CD4-positive, alpha-beta T cell treated with Interleukin-4 for 4 hours (primary cell): Measurements from ENCODE around the gene TLK1.
A peak's percentile ranks its signal among the peaks of the same experiment; 100 is the strongest.

ENCODE experiments used
- DNase-seq: peaks from one replicate; pipeline ENCODE4 v3.0.0-alpha.2; 2020

TLK1 gene

DNA sequence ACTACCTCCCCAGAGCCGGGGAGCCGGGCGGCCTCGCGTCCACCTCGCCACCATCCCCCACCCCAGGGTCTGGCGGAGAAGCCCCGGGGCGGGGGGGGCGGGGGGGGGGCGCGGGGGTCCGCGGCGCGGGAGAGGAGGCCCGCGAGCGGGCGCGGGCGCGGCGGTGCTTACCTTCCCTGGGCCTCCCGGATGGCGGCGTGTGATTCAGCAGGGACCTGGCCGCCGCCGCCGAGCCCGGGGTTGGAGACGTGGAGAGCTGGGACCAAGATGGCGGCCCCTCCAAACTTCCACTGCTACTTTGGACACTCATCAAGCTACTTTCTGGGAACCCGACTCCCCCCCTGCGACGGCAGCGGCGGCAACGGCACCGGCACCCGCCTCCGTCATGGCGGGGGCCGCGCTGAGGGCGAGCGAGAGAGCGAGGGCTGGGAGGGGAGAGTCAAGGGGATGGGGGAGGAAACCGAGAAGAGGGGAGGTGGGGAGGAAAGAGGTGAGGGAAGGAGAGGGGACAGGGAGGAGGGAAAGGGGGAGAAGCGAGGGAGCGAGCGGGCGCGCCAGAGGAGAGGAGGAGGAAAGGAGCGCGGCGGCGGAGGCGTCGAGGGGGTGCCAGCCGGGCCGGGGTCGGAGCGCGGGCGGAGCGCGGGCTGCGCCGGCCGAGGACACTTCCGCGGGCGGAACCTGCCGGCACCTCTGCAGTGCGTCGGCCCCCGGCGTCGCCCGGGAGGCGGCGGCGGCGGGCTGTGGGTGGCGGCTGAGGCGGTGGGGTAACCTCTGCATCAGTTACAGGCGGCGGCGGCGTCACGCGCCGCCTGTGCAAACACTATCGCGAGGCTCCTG lies at the start of gene TLK1:
Gene TLK1, minus strand, starts transcription at position 775 of the 837 bp plus-strand sequence. Its CDS starts 465 bp downstream, at position 310.
- DNase-seq, result peak; percentile 58

DNA sequence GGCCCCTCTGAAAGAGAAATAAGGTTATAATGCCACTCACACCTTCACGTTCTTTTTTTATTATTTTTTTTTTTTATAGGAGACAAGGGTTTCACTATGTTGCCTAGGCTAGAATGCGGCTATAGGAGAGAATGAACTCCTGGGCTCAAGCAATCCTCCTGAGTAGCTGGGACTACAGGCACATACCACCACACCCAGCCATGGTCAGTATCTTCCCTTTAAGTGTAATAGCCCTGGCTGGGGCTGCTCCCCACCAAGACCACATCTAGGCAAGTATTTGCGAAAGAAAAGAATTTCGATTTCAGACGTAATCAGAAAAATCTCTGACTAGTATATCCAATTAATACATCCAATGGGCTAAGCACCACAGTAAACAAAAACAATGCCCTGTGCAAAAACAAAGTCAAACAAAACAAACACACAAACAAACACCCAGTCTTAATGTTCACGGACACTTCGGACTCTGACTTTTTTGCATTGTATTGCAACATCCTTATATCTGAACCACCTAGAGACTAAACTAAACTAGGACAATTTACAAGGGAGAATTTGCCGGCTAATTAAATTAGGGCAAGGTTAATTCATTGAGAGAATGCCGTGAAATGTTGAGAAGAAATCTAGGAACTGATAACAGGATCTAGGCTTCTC lies 49.6 kb upstream of the TLK1 start:
- DNase-seq, result no peak

DNA sequence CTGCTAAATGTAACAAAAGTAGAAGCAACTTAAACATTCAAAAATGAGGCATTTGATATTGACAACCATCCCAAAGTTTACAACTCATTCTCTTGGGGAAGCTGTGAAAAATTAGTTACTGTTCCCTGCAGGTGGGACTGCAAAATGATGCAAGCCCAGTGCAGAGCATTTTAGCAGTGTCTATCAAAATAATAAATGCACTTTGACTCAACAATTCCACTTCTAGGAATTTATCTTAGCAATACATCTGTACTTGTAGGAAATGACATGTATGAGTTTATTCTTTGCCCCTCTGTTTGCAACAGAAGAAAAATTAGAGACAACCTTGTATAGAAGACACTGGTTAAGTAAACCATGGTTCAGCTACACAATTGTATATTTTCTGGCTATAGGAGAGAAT lies 48.0 kb upstream of the TLK1 start:
- no peak for DNase-seq

DNA sequence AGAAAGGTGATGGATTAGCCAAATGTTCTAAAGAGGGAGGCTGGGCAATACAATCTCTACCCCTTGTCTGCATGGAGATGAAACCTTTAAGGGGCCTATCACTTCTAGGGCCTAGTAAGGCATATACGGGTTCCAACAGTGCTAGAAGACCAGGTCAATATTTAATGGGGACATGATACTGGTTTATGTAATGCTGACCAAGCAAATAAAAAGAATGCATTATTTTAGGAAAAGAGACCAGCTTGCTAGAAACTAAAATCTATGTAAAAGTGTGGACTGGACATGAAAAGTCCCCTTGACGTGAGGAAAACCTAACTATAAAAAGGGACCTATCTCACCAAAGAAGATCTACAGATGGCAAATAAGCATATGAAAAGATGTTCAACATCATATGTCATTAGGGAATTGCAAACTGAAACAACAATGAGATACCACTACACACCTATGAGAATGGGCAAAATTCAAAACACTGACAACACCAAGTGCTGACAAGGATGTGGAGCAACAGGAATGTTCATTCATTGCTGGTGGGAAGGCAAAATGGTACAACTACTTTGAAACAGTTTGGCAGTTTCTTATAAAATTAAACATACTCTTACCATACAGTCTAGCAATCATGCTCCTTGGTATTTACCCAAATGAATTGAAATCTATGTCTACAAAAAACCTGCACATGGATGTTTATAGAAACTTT lies 45.9 kb upstream of the TLK1 start:
- no peak for DNase-seq

DNA sequence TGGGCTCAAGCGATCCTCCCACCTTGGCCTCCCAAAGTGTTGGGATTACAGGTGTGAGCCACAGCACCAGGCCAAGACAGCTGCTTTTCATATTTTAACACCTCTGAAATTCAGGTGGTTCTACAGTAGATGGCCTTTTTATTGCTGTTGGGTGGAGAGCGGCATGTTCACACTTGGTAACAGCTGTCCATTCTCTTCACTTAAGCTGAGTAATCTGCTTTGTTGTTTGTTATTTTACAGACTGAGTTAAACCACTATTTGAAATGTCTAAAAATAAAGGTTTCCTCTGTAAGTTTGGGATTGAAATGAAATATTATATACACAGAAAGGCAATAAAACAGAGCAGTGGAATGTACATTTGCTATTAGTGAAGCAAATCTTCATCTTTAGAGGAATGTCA lies 44.9 kb upstream of the TLK1 start:
- DNase-seq, result no peak

DNA sequence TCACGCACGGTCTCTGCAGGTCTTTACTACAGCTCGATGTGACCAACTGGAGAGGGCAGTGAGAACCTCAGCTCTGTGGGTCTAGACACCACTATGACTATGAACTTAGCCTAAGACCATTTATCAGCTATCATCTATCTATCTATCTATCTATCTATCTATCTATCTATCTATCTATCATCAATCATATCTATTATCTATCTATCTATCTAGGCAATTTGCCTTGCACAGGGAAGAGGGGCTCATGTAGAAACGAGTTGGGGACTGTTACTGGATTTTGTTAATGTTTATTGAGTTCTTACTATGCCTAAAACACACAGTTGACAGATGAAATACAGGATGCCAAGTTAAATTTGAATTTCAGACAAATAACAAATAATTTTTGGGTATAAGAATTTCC lies 41.1 kb upstream of the TLK1 start:
- no peak for DNase-seq

DNA sequence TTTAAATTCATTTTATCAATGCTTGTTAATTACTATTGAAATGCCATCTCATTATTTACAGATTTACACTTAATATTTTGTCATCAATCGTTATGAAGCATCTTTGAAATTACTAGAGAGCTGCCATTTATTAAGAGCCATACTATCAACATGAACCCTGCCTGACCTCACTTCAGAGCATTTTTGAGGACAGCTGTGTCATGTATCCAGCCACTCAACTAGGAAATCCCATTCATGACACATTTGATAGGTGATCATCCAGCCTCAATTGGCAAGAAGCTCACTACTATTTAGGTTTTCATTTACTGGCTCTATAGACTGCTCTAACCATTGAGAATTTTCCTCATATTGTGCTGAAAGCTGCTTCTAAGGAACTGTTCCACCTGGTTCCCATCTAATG lies 40.6 kb upstream of the TLK1 start:
- DNase-seq, result no peak

DNA sequence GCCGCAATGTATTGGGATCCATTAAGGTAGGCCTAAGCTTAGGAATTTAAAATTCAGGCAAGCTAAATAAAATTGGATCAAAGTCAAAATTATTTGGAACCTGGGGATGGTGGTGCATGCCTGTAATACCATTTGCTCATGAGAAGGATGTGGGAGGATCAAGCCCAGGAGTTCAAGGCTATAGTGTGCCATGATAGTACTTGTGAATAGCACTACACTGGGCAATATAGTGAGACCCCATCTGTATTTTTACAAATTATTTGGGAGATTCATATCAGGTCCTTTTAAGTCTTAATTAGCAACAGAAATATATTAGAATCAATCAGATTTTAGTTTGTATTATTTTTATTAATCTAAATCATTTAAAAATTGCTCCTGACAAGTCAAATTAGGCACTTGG lies 39.8 kb upstream of the TLK1 start:
- no peak for DNase-seq

DNA sequence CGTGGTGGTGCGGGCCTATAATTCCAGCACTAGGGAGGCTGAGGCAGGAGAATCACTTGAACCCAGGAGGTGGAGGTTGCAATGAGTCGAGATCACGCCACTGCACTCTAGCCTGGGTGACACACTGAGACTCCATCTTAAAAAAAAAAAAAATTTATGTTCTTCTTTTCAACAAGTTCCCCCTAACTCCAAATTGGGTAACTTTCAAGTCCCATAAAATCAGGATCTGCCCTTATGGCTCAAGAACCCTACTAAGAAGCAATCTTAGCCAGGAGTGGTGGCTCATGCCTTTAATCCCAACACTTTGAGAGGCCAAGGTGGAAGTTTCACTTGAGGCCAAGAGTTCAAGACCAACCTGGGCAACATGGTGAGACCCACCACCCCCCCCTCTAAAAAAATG lies 30.3 kb upstream of the TLK1 start:
- no peak for DNase-seq

DNA sequence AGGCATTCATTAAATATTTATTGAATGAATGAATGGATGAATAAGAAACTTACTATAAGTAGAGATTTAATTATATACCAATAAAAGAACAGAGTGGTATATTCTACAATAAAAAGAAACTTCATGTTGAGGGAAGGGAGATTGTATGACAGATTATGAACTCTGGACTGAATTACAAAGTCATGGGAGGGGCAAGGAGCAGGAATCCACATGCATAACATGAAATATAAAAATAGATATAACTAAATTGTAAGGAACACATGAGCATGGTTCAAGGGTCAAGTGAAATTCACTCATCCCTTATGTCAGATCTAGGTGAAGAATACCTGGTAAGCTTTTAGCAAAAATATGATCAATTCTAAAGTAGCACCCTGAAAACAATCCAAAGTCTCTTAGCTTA lies 27.1 kb upstream of the TLK1 start:
- DNase-seq, result no peak

DNA sequence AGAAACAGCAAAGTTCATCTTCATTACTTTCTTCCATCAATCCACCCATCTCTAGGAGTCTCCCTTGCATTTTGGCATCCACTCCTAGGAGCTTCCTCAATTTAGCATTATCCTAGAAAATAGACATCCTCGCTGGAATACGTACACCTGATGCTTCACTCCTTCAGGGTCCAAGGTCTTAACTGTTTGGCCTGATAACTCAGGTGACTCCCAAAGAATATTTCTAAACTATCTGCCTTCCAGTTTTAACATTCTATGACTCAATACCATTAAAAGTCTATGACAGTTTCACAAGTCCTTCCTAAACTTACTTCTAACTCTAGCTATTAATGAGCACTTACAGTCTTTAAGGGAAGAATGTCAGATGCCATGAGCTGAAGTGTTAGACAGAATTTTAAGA lies 26.5 kb upstream of the TLK1 start:
- no peak for DNase-seq

DNA sequence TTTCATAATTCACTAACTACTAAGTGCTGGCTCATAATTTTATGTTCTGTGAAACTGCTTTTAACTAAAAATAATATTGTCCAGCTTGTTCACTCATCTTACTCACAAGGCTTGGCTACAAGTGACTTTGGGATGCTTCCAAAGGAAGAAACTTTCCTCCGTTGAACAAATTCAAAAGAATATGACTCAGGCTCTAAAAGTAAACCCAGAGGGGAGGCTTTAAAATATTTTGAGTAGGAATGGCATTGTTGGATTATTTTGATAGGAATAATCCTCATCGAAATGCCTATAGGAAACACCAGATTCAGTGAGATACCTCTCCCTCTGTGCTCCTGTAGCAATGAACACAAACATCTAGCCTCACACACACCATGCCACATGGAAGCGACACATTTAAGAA lies 25.2 kb upstream of the TLK1 start:
- DNase-seq, result no peak

DNA sequence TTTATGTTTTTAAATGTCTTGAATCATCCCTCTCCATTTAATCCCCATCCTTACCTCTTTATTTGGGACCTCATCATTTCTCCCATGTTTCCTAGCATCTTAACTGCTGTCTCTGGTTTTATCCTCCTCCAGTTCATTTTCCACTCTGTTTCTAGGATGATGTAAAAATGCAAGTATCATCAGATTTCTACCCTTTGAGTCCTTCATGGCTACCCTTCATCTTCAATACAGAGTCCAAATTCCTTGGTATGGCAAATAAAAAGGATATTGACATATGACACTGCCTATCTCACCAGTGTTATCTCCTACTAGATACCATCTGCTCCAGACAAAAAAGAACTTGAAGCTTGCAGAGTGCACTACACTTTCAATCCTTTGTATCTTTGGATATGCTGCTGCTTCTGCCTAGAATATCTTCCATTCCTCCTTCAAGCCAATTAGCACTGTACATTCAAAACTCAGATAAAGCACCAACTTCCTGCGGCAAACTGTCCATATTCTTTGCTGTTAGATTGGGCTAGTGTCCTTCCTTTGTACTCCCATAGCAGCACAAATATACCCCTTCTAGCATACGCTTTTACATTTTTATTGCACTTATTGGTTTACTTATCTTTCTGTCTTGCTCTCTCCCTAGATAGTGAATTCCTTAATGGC lies 24.6 kb upstream of the TLK1 start:
- DNase-seq, result no peak

DNA sequence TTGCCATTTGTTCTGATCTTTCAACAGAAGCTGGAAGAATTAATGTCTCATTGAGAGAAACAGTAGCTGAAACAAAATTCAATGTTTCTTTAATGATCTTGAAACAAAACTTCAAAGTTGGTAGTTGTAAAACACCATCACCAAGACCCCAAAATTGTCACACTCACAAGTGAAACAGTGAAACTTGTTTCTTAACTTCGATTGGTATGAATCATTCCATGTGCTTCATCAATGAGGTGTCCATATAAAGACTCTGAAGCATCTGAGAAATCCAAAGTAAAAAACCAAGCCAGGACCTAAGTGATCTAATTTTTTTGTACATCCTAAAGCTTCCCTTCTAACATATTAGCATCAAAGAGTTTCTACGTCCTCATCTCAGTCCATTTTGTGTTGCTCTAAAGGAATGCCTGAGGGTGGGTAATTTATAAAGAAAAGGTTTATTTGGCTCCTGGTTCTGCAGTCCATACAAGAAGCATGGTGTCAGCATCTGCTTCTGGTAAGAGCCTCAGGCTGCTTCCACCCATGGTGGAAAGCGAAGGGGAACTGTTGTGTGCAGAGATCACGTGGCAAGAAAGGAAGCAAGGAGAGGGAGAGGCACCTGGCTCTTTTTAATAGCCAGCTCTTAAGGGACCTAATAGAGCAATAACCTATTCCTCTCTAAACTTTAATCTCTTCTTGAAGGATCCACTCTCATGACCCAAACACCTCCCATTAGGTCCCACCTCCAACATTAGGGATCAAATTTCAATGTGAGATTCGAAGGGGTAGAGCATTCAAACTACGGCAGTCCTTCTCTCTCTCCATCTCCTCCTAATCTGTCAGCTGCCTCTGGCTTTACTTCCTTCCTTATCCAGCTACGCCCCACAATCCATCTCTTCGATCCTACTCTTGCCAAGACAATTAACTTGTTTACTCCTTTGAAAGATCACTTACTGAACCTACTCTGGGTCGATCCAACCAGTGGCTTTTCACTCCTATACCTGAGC lies 20.7 kb upstream of the TLK1 start:
- DNase-seq, result no peak

DNA sequence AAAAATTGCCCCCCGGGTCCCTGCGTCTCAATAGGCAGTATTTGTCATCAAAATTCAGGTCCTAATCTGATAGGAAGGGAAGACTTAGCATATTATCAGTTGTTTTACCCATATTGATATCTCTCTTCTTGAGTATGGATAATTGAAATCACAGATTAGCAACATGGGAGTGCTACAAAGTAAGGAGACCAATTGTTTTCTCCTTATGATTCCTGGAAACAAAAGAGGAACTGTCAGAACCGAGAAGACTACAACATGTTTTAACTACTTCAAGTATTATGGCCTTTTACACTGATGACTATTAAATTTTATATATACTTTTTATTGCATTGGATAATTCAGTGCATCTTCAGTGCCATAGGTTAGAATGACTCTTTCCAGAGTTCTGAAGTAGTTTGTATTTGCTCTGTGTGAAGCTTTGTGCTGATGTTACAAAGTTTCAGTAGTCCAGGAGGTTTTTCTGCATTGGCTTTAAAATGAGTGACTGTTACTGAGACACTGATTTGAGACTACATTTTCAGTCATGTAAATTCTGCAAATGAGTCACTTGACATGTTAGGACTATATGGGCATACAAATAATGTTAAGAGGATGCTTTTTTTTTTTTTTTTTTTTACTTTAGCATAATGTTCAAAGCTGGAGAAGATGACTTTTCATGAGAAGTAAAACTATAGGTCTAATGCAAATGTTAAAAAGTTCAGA lies 19.7 kb upstream of the TLK1 start:
- DNase-seq, result no peak

DNA sequence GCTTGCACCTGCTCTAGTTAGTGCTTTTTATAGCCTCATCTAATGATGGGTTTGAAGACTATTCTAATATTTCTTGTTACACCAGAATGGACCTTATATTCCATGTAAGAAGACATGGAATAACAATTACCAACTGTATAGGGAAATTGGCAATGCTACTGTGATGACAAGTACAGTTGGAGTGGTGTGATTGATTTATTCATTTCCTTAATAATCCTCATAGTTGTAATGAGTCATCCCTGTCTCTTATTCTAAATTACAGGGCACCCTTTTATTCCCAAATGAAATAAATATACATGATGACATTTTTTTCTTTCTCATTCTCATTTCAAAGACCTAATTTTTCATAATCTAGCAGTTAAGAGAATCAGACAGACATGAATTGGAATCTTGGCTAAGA lies 18.3 kb upstream of the TLK1 start:
- no peak for DNase-seq

DNA sequence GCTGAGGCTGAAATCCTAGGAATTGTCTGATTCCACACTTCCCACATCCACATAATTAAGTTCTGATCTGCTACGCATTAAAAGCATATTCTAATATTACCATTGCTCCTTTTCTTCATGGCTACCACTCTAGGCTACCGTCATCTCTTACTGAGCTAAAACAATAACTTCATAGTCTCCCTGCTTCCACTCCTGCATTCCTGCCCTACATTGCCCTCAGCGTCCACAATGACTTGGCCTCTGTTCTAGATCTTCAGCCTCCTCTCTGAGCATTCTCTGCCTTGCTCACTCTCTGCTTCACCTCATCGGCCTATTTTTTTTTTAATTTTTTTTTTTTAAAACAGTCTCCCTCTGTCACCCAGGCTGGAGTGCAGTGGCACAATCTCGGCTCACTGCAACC lies 15.8 kb upstream of the TLK1 start:
- DNase-seq, result no peak

DNA sequence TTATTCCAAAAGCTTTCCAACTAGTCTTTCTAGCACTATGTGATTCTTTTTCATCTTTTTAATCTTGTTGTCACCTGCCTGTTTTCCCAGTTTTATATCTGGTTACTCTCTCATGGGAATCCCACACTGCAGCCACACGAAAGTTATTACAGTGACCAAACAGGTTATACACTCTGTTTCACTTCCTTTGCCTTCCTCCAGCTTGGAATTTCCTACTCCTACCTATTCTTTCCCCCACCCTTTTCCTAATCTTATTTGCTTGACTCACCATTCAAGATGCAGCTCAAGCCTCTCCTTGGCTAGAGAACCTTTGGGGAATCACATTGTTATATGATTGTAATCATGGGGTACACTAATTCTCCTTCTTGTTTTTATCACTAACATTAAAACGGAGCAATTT lies 13.4 kb upstream of the TLK1 start:
- DNase-seq, result no peak

DNA sequence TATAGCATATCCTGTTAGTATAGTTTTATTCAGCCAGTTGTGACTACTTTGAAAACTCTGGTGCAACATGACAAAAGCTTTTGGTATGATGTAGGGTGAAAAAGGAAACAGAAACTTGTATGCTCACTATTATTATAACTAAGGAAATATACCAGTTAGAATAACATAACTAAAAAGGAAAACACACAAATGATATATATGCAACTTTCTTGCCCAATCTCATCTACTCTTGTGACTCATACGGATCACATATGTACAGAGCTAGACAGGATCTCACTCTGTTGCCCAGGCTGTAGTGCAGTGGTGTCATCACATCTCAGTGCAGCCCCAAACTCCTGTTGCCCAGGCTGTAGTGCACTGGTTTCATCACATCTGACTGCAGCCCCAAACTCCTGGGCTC lies 12.4 kb upstream of the TLK1 start:
- no peak for DNase-seq

DNA sequence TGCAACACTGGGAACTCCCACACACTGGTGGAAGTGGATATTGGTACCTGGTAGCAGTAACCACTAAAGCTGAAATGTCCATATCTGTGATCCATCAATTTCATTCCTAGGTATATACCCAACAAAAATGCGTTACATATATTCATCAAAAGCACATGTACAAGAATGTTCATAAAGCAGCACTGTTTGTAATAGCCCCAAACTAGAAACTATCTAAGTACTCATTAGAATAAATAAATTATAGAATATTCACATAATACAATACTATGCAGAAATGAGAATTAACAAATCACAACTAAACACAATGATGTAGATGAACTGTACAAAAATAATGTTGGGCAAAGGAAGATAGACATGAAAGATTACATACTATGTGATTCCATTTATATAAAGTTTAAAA lies 11.1 kb upstream of the TLK1 start:
- DNase-seq, result no peak

DNA sequence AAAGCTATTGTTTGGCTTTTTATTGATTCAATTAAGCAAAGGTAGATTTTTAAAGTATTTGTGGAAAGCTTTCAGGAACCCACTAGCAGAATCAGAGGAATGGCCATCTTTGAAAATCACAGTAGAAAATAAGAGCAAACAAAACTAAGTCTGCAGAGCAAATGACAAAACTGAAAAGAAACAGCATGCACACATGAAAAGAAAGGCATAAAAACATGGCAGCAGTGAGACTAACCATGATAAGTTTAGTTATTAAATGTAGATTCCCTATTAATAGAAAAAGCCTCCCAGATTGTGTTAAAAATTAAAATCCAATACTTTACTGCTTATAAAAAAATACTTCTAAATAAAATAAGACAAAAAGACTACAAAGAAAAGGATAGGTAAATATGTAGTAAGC lies 9.1 kb upstream of the TLK1 start:
- no peak for DNase-seq

DNA sequence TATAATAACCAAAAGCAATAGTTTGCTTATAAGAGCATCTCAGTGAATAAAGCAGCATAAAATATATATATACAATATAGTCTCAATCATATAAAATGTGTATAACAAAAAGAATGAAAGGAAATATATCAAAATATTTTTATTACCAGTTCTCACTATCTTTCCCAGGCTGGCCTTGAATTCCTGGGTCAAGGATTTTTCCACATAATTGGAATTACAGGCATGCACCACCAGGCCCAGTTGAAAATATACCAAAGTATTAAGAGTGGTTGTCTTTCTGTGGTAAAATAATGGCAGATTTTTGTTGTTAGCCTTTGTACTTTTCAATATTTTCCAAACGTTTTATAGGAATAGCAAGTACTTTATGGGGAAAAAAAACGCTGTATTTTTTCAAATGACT lies 8.6 kb upstream of the TLK1 start:
- no peak for DNase-seq
